Measurements from ENCODE around the gene GPHA2.

- TF ChIP-seq TEAD4 (IDR thresholded peaks at IDR 0.05), result no peak
- no peak for TF ChIP-seq RAD21 (IDR thresholded peaks at IDR 0.05; ENCODE audit: low read depth)
- TF ChIP-seq MAX (IDR thresholded peaks at IDR 0.05), result no peak
- TF ChIP-seq USF1 (IDR thresholded peaks at IDR 0.05), result no peak
- no peak for TF ChIP-seq YY1 (IDR thresholded peaks at IDR 0.05; ENCODE audit: low read depth)
- no peak for TF ChIP-seq TAF1 (IDR thresholded peaks at IDR 0.05; ENCODE audit: low read depth)
- no peak for TF ChIP-seq NFIC (IDR thresholded peaks at IDR 0.05)
- no peak for TF ChIP-seq REST (IDR thresholded peaks at IDR 0.05; ENCODE audit: low read depth)
- TF ChIP-seq CEBPB (IDR thresholded peaks at IDR 0.05), result no peak
Observed at GRCh38 chr11:64932324-64932723, 3.4 kb downstream of the GPHA2 start.
